Gastroesophageal sphincter (tissue), 3 donors: ENCODE measurements around the gene OR2T11.
"Not testable (repeated sequence)": the region's sequence is repeated elsewhere in the genome, so short reads cannot be mapped to it uniquely, and the experiment has no call there.

Experiments used
- POLR2AphosphoS5 ChIP-seq: sonication (generic); formaldehyde crosslinking; IDR thresholded peaks from one replicate; pipeline ENCODE4 v1.6.1; 2017; ENCODE audit warnings: antibody characterized with exemption
- TF ChIP-seq, protein P1 (sequence below), 4 experiments: fragments of 200-600 bp in 2 of 4; fragments of 450-650 bp in 2 of 4; sonication (generic) in 1 of 4; IDR thresholded peaks; one replicate each; pipeline ENCODE4 v1.5.1; 2017 to 2019; ENCODE audit warnings: antibody characterized with exemption in 4 of 4, mild to moderate bottlenecking in 2 of 4, moderate library complexity in 2 of 4

DNA sequence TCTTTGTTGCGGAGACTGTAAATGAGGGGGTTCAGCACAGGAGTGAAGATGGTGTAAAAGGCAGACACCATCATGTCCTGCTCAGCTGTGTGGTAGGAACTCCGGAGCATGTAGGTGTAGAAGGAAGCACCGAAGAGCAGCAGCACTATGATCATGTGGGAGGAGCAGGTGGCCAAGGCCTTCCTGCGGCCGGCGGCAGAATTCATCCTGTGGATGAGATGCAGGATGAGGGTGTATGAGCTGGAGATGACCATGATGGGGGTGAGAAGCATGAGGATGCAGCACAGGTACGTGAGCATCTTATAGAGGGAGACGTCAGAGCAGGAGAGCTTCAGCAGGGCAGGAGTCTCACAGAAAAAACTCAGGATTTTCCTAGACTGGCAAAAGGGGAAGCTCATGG is 61.0 kb downstream of the OR2T11 start:
- not testable (repeated sequence) for TF ChIP-seq POLR2AphosphoS5
- TF ChIP-seq, protein P1, sequence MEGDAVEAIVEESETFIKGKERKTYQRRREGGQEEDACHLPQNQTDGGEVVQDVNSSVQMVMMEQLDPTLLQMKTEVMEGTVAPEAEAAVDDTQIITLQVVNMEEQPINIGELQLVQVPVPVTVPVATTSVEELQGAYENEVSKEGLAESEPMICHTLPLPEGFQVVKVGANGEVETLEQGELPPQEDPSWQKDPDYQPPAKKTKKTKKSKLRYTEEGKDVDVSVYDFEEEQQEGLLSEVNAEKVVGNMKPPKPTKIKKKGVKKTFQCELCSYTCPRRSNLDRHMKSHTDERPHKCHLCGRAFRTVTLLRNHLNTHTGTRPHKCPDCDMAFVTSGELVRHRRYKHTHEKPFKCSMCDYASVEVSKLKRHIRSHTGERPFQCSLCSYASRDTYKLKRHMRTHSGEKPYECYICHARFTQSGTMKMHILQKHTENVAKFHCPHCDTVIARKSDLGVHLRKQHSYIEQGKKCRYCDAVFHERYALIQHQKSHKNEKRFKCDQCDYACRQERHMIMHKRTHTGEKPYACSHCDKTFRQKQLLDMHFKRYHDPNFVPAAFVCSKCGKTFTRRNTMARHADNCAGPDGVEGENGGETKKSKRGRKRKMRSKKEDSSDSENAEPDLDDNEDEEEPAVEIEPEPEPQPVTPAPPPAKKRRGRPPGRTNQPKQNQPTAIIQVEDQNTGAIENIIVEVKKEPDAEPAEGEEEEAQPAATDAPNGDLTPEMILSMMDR (IDR thresholded peaks at IDR 0.05): not testable (repeated sequence)
